Activated CD8-positive, alpha-beta memory T cell treated with anti-CD3 and anti-CD28 coated beads for 4 hours (primary cell): Measurements from ENCODE around the gene CLMP.
"Not testable (repeated sequence)": the region's sequence is repeated elsewhere in the genome, so short reads cannot be mapped to it uniquely, and the experiment has no call there.

ENCODE experiments used
- DNase-seq, 2 donors: peaks; one replicate each; pipeline ENCODE4 v3.0.0-alpha.2; 2020; ENCODE audit warnings: low read depth in 2 of 2

CLMP gene

GRCh38 chr11:123083623-123084029, 111.4 kb downstream of the CLMP start:
- peak in 1 of 2 donors; percentile 31 for DNase-seq

GRCh38 chr11:123082977-123083376, 112.1 kb downstream of the CLMP start:
- no peak for DNase-seq

- DNase-seq, result no peak
These were observed 115.0 kb downstream of the CLMP start for GRCh38 chr11:123080015-123080414.

- DNase-seq, result no peak
These were observed 118.6 kb downstream of the CLMP start for GRCh38 chr11:123076484-123076883.

GRCh38 chr11:123073343-123074057, 121.5 kb downstream of the CLMP start:
- DNase-seq, result no peak

GRCh38 chr11:123072762-123073161, 122.3 kb downstream of the CLMP start:
- no peak for DNase-seq

GRCh38 chr11:123072332-123072761, 122.7 kb downstream of the CLMP start:
- no peak for DNase-seq

GRCh38 chr11:123069908-123070821, 124.9 kb downstream of the CLMP start:
- no peak for DNase-seq

- DNase-seq, result no peak
These were observed 129.4 kb downstream of the CLMP start for GRCh38 chr11:123065621-123066020.

- no peak for DNase-seq
These were observed 131.0 kb downstream of the CLMP start for GRCh38 chr11:123063826-123064657.

GRCh38 chr11:123062892-123063825, 131.9 kb downstream of the CLMP start:
- no peak for DNase-seq

GRCh38 chr11:123062158-123062891, 132.7 kb downstream of the CLMP start:
- DNase-seq, result peak; percentile 100

GRCh38 chr11:123061403-123062157, 133.5 kb downstream of the CLMP start, which contains the start of gene HSPA8:
Gene HSPA8 (minus strand): TSS chr11:123062136. CDS start chr11:123061324, 812 bp downstream.
- peak; percentile 40 to 55 for DNase-seq

- no peak for DNase-seq
These were observed 134.6 kb downstream of the CLMP start for GRCh38 chr11:123060277-123061000.

- not testable (repeated sequence) for DNase-seq
These were observed 135.8 kb downstream of the CLMP start for GRCh38 chr11:123059041-123059920.

- no peak for DNase-seq
These were observed 137.3 kb downstream of the CLMP start for GRCh38 chr11:123057661-123058305.
